ENCODE results near the gene DCTN5. TPM values are rescaled to one million over a fixed set of nuclear protein-coding genes. Genes with fewer than 3 reads are reported as not detected.

Gene DCTN5
- total and polyA plus RNA-seq, 2 of the 13 experiments (the other 11 are each of a cell fraction or from before 2014, with no cell fraction given), result 105 to 207 TPM

GRCh38 chr16:23663918-23664317 lies 22.7 kb downstream of the DCTN5 start:
- WGBS (ENCODE audit: low lambda C conversion rate), result 98% methylated on average over 2 of the region's 2 CpGs
- Histone ChIP-seq H3K9me3 (ENCODE audit: low read length) (no peaks in the 10 kb centered on the region), H3K27ac (ENCODE audit: extremely low read length, insufficient read depth, low read length) (no peak overlapping the region), H3K27me3 (ENCODE audit: control insufficient read depth in 1 of 2, insufficient read depth in 2 of 2, low read length in 2 of 2) (no peaks in the 10 kb centered on the region), H3K9ac (ENCODE audit: insufficient read depth, low read depth, low read length) (no peak overlapping the region), H3K4me2 (ENCODE audit: low read depth, low read length) (no peak overlapping the region), H4K20me1 (ENCODE audit: insufficient read depth, low read length) (no peaks in the 10 kb centered on the region), H3K4me3 (replicated peaks in 1 of 3; ENCODE audit: insufficient read depth in 1 of 3, low read depth in 2 of 3, low read length in 3 of 3) (no peak overlapping the region), H2AFZ (ENCODE audit: low read length) (no peak overlapping the region), H3K4me1 (ENCODE audit: insufficient read depth, low read length) (no peaks in the 10 kb centered on the region), H3K79me2 (ENCODE audit: insufficient read depth, low read length) (no peaks in the 10 kb centered on the region), H3K36me3 (replicated peaks in 1 of 2; ENCODE audit: control insufficient read depth in 1 of 2, insufficient read depth in 2 of 2, low read length in 2 of 2) (peaks cover 53 to 96% of the 10 kb centered on the region in 2 experiments)
- ChIA-PET CTCF (ENCODE audit: low intra/inter-chr PET ratio, low total read pairs) (no interaction called here), POLR2A (no interaction called here)
- intact Hi-C loops (cut with micrococcal nuclease; ENCODE audit: unreplicated experiment) (no loop called here), in situ Hi-C loops (cut with HindIII; ENCODE audit: extremely low pct_ligation_motif_present, low pct_unique_long_range_greater_than_20kb) (no loop called here)
- ATAC-seq, result no peak
- BruUV-seq (replicated peaks), result no TSS peak
- FAIRE-seq, result no peak
- DNase-seq (ENCODE audit: low spot score), result no peak
- TF ChIP-seq KAT2B (IDR thresholded peaks at IDR 0.05; ENCODE audit: borderline replicate concordance, low read depth, low read length) (no peak), ZNF33B (CRISPR knock-in tag; IDR thresholded peaks at IDR 0.05) (no peak), ZNF761 (CRISPR knock-in tag; conservative IDR thresholded peaks at IDR 0.05) (no peak), ZNF550 (CRISPR knock-in tag; IDR thresholded peaks at IDR 0.05; ENCODE audit: borderline replicate concordance) (no peak), THAP8 (CRISPR knock-in tag; IDR thresholded peaks at IDR 0.05; ENCODE audit: borderline replicate concordance) (no peak), MIER3 (CRISPR knock-in tag; IDR thresholded peaks at IDR 0.05; ENCODE audit: borderline replicate concordance) (no peak), FOSL2 (CRISPR knock-in tag; IDR thresholded peaks at IDR 0.05) (no peak), SRSF4 (IDR thresholded peaks at IDR 0.05; ENCODE audit: low read depth, low read length, poor library complexity, severe bottlenecking) (no peak), CENPT (CRISPR knock-in tag; IDR thresholded peaks at IDR 0.05; ENCODE audit: low read depth) (no peak), ZFP82 (CRISPR knock-in tag; IDR thresholded peaks at IDR 0.05; ENCODE audit: borderline replicate concordance) (no peak), TFAP4 (IDR thresholded peaks at IDR 0.05; ENCODE audit: borderline replicate concordance, low read depth) (no peak), ZBTB43 (CRISPR knock-in tag; conservative IDR thresholded peaks at IDR 0.05) (no peak), ZNF180 (CRISPR knock-in tag; IDR thresholded peaks at IDR 0.05; ENCODE audit: borderline replicate concordance, low read depth) (no peak), MXD1 (CRISPR knock-in tag; IDR thresholded peaks at IDR 0.05) (no peak), ZNF709 (CRISPR knock-in tag; IDR thresholded peaks at IDR 0.05) (no peak), ETV6 (CRISPR knock-in tag; conservative IDR thresholded peaks at IDR 0.05) (no peak)
- TF ChIP-seq, protein P1, sequence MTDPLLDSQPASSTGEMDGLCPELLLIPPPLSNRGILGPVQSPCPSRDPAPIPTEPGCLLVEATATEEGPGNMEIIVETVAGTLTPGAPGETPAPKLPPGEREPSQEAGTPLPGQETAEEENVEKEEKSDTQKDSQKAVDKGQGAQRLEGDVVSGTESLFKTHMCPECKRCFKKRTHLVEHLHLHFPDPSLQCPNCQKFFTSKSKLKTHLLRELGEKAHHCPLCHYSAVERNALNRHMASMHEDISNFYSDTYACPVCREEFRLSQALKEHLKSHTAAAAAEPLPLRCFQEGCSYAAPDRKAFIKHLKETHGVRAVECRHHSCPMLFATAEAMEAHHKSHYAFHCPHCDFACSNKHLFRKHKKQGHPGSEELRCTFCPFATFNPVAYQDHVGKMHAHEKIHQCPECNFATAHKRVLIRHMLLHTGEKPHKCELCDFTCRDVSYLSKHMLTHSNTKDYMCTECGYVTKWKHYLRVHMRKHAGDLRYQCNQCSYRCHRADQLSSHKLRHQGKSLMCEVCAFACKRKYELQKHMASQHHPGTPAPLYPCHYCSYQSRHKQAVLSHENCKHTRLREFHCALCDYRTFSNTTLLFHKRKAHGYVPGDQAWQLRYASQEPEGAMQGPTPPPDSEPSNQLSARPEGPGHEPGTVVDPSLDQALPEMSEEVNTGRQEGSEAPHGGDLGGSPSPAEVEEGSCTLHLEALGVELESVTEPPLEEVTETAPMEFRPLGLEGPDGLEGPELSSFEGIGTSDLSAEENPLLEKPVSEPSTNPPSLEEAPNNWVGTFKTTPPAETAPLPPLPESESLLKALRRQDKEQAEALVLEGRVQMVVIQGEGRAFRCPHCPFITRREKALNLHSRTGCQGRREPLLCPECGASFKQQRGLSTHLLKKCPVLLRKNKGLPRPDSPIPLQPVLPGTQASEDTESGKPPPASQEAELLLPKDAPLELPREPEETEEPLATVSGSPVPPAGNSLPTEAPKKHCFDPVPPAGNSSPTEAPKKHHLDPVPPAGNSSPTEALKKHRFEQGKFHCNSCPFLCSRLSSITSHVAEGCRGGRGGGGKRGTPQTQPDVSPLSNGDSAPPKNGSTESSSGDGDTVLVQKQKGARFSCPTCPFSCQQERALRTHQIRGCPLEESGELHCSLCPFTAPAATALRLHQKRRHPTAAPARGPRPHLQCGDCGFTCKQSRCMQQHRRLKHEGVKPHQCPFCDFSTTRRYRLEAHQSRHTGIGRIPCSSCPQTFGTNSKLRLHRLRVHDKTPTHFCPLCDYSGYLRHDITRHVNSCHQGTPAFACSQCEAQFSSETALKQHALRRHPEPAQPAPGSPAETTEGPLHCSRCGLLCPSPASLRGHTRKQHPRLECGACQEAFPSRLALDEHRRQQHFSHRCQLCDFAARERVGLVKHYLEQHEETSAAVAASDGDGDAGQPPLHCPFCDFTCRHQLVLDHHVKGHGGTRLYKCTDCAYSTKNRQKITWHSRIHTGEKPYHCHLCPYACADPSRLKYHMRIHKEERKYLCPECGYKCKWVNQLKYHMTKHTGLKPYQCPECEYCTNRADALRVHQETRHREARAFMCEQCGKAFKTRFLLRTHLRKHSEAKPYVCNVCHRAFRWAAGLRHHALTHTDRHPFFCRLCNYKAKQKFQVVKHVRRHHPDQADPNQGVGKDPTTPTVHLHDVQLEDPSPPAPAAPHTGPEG (CRISPR knock-in tag; IDR thresholded peaks at IDR 0.05), result no peak
